Measurements from ENCODE around the gene FFAR1.
"Not testable (repeated sequence)": the region's sequence is repeated elsewhere in the genome, so short reads cannot be mapped to it uniquely, and the experiment has no call there.

GRCh38 chr19:35358834-35359233, 11.1 kb downstream of the FFAR1 start:
- not testable (repeated sequence) for TF ChIP-seq POLR2AphosphoS5 (IDR thresholded peaks at IDR 0.05); POLR2A (IDR thresholded peaks at IDR 0.05); EP300 (IDR thresholded peaks at IDR 0.05; ENCODE audit: low read depth)
- TF ChIP-seq, protein P1, sequence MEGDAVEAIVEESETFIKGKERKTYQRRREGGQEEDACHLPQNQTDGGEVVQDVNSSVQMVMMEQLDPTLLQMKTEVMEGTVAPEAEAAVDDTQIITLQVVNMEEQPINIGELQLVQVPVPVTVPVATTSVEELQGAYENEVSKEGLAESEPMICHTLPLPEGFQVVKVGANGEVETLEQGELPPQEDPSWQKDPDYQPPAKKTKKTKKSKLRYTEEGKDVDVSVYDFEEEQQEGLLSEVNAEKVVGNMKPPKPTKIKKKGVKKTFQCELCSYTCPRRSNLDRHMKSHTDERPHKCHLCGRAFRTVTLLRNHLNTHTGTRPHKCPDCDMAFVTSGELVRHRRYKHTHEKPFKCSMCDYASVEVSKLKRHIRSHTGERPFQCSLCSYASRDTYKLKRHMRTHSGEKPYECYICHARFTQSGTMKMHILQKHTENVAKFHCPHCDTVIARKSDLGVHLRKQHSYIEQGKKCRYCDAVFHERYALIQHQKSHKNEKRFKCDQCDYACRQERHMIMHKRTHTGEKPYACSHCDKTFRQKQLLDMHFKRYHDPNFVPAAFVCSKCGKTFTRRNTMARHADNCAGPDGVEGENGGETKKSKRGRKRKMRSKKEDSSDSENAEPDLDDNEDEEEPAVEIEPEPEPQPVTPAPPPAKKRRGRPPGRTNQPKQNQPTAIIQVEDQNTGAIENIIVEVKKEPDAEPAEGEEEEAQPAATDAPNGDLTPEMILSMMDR (IDR thresholded peaks at IDR 0.05), result not testable (repeated sequence)

All from transverse colon (tissue), 4 donors.